ENCODE results near the gene FAM20B.

The FAM20B gene

DNA sequence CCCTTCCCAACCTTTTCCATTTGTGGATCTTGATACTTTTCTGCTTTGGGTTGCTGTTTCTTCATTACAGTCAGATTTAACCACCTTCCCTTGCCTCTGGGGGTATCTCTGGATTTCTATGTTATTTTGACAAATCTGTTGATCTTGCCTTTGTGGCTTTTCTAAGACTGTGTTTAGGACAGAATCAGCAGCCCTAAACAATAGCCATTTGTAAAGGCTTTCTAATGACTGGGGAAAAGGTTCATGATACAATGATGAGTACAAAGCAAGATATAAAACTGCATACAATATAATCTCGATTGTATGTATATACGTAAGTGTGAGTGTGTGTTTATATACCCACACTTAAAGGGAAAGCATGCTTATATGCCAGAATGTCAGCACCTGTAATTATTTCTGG, 27.8 kb downstream of the FAM20B start:
- no peak for DNase-seq

DNA sequence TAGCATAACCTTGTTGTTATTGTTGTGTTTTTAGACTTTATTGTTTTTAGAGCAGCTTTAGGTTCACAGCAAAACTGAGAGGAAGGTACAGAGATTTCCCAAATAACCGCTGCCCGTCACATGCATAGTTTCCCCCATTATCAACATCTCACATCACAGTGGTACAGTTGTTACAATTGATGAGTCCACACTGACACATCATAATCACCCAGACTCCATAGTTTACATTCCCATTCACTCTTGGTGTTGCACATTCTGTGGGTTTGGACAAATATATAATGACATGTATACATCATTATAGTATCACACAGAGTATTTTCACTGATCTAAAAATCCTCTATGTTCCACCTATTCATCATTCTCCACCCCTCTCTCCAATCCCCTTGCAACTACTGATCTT, 30.2 kb downstream of the FAM20B start:
- DNase-seq: no peak

DNA sequence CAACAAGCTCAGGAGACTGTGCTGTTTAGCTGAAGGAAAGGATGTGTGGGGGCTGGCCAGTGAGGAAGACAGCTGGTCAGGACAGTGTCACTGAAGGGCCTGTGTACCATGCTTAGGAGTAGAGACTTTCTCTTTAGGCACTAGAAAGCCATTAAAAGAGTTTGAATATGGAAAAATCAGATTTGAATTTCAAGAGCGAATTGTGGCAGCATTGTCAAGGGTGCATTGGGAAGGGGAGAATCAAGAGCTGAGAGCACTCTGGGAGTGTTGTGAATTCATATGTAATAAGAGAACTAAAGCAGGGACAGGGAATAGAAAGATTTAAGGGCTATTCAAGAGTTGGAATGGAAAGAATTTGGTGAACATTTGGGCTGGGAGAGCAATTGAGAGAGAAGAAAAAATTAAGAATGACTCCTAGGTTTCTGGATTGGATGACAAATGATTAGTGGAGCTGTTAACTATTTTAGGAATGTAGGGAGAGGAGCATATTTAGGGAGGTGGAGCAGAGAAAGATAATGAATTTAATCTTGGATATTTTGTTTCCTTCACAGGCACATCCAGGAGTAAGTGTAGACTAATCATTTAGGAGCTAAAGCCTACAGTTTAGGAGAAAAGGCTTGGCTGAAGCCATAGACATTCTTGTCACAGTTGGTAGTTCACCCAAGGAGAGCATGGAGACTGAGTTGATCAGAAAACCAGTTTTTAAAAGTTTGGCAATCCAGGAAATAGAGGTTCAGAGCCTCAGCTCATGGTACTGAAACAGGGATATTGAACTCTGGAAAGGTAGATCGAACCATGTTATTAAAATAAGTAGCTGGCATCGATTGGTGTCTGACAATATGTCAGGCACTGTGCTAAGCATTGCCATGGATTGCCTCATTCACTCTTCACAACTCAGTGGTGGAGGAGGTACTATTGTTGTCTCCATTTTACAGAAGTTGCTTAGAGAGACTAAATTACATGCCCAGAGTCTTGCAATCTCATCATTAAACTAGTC, 33.1 kb downstream of the FAM20B start:
- DNase-seq: no peak

DNA sequence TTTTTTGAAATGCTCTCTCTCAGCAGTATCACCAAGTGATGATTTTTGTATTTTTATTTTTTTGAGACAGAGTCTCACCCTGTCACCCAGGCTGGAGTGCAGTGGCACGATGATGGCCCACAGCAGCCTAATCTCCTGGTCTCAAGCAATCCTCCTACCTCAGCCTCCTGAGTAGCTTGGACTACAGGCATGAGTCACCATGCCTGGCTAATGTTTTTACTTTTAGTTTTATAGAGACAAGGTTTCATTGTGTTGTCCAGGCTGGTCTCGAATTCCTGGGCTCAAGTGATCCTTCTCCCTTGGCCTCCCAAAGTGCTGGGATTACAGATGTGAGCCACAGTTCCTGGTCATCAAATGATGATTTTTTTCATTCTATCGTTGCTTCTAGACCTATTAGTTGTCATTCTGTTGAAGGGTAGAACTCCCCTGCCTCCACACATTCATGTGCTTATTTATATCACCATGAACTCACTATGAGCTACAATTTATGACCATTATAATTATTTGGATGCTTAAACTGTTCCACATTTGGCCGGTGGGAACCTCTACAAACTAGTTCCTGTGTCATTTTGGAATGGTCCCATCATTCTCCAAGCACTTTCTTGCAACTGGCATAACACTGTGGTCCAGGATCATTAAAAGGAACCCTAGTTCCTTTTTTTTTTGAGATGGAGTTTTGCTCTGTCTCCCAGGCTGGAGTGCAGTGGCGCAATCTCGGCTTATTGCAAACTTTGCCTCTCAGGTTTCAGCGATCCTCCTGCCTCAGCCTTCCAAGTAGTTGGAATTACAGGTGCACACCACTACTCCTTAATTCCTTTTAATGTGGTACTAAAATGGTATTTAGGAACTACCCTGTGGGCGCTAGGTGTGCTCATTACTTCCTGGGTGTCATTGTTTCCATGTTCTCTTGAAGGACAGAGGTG, 35.9 kb downstream of the FAM20B start:
- DNase-seq: no peak

DNA sequence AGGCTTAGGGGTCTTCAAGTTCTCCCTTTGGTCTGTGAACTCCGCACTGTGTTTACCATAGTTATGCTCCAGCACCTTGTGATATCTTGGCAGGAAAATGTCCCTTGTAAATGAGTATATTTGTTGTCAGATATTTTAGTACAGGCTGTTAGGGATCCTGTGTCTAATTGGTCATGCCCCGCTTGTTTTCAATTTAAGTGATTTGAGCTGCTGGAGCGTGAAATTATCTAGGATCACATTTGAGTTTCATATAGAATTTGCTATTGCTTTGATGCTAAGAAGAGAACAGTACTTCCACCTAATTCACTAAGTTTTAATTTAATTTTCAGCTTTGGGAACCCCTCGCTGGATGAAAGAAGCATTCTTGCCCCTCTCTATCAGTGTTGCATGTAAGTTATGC, 40.8 kb downstream of the FAM20B start:
- DNase-seq: no peak

DNA sequence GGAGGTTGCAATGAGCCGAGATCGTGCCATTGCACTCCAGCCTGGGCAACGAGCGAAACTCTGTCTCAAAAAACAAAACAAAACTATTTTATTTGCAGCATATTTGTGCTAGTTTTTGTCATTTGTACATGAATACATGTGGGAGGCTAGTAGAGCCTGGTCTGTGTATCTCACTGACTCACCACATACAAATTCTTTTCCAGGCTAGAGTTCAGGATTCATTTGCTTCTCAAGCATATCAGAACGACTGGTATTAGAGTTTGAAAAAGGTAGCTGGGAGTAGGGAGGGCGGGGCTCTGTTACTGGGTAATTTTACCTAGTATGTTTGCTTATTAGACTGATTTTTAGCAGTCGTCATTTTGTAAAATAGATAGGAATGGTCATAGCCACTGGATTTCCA, 51.7 kb downstream of the FAM20B start:
- no peak for DNase-seq

DNA sequence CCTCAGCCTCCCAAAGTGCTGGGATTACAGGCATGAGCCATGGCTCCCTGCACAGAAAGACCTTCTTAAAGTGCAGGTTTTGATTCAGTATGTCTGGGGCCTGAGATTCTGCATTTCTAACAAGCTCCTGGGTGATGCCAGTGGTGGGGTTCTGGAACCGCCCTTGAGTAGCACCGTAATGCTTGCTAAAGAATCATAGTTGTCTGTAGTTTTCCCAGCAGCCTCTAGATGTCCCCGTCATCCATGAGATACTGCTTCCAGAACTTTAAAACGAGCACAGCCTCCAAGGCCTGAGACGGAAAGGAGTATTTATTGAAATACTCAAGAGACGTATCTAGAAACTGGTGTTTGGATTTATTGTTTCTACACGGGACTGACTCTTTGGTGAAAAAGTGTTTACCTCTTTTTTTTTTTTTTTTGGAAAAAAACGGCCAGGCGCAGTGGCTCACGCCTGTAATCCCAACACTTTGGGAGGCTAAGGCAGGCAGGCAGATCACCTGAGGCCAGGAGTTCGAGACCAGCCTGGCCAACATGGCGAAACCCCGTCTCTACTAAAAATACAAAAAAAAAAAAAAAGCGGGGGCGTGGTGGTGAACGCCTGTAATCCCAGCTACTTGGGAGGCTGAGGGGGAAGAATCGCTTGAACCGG, 53.5 kb downstream of the FAM20B start:
- DNase-seq: peak; percentile 60

DNA sequence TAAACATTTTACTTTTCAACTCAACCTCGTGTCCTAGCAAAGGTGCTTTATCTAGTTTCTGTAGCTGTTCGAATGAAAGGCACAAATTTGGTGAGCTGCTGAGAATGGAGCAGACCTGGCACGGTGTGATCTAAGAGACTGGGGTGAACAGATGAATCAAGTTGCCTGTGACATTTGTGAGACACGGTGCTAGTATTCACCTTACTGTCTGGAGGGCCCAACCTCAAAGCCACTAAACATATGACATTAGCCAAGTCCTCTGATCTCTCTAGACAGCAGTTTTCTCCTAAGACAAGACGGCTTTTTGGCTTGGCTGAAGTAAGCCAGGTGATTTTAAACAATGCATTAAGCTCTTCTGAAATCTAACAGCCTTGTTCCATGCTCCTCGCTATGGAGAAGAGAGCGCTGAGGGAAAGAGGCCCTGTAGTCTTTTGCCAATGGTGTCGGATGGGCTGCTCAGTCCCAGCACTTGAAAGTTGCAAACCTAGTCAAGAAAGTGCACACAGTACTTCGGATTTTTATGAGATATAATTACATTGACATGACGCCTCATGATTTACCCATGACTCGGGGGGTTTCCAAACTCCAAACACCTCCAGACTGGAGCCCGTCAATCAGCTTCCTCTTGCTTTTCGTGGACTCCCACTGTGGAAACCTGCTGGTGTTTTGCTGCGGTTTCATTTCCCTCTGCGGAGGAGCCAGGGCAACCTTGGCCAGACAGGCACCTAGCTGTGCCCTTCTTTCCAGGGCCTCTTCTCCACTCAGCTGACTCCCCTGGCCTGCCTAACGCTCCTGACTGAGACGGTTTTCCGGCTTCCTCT, 55.4 kb downstream of the FAM20B start:
- DNase-seq: no peak

DNA sequence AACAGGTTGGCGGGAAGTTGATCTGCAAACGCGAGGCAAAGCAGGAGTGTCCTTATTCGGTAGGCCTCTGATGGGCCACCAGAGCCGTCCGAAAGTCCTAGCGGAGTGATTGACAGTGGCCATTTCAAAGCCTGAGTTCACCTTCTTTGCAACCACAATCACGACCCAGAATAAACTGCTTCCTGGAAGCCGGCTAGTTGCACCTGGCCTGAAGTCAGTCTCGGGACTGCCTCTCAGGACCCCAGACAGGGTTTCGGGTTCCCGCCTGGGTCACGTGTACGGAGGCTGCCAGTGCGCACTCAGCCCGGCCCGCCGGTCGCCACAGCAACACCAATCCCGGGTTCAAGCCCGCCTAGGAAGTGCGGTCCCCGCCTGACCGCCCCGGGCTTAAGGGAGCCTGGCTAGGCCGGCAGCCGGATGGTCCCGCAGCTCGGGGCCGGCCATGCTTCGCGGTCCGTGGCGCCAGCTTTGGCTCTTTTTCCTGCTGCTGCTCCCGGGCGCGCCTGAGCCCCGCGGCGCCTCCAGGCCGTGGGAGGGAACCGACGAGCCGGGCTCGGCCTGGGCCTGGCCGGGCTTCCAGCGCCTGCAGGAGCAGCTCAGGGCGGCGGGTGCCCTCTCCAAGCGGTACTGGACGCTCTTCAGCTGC, 56.1 kb downstream of the FAM20B start, which contains the start of gene TOR3A:
Gene TOR3A (plus strand): TSS at position 384 of the 646 bp plus-strand sequence. CDS start 59 bp downstream, at position 443.
- peak; percentile 92 for DNase-seq

DNA sequence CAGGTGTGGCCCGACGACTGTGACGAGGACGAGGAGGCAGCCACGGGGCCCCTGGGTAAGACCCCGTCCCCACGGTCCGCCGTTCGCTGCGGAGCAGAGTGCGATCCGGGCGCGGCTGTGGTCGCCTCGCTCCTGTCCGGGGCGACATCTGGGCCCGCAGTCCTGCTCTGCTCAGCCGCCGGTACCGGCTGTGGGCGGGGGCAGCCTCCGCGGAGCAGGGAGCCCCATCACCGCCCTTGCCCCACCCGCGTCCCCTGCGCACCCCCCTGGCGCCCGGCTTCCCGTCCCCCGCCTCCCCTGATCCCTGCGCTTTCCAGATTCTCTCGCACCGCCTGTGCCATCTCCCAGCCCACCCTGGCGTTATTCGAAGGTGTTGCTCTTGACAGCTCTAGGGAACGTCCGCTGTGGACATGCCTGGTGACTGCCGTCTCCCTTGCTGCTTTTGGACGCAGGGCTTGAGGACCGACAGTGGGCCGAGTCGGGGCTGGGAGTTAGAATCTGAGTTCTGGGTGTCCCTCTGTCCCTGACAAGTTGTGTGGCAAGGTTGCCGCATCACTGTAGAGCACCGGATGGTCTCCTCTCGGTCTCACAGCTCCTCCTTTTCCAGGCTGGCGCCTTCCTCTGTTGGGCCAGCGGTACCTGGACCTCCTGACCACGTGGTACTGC, 56.8 kb downstream of the FAM20B start:
- peak; percentile 59 for DNase-seq

DNA sequence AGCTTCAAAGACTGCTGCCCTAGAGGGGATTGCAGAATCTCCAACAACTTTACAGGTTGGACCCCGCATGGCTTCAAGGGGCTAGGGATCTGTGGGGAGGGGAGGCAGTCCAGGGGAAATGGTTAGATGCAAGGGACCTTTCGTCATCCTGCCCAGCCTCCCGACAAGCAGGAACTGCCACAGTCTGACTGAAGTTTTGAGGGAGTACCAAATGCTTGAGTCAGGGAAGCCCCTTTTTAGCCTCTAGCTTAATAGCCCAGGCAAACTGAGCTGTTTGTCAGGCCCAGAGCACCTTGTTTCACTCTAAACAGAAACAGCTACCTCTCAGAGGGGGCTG, 57.3 kb downstream of the FAM20B start:
- no peak for DNase-seq

DNA sequence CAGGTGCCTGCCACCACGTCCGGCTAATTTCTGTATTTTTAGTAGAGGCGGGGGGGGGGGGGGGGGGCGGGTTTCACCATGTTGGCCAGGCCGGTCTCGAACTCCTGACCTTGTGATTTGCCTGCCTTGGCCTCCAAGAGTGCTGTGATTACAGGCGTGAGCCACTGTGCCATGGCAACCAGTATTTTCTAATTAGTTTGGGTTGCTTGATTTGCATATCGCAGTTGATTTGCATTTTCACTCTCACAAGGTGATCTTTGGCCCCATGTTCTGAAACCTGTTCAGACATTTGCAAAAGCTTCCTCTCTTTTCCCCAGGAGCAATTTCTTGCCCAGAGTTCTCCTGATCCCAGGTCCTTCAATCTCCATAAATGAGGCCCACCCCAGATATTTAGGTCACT, 57.8 kb downstream of the FAM20B start:
- DNase-seq: no peak

DNA sequence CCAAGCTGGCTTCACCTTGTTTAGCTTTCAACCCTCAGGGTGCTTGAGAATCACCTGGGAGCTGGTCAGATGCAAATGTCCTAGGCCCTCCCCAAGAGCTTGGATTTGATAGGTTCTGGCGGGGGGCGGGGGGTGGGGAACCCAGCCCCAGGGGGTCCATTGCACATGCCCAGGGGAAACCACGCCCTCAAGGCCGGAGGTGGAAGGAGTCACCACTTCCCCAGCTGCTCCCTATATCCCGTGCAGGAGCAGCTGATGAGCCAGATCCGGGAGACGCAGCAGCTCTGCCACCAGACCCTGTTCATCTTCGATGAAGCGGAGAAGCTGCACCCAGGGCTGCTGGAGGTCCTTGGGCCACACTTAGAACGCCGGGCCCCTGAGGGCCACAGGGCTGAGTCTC, 62.0 kb downstream of the FAM20B start:
- peak; percentile 34 for DNase-seq

DNA sequence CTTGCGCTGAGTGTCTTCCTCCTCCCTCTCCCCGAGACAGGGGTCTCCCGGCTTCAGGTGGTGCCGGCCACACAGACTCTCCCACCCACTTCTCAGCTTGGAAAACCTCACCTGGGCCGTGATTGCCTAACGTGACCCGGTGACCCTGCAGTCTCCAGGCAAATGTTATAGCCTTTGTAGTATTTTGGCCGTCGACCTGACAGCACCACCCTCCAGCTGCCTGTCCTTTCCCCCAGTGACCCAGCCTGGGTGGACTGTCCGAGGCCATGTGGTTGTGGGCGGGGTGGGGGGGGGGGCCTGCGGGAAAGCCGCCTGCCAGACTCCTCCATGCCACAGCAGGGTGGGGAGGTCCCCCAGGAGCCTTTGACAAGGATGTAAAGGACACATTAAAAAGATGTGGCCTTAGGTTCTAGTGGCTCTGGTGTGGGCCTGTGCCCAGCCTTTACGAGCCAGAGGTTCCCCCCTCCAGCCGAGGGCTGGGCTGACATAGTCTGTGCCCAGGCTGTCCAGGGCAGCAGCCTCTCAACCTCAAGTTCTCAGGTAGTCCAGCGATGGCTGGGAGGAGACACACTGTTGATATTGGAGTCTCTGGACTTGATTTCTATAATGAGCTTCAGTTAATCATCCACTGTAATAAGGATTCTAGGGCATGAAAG, 64.3 kb downstream of the FAM20B start:
- no peak for DNase-seq

DNA sequence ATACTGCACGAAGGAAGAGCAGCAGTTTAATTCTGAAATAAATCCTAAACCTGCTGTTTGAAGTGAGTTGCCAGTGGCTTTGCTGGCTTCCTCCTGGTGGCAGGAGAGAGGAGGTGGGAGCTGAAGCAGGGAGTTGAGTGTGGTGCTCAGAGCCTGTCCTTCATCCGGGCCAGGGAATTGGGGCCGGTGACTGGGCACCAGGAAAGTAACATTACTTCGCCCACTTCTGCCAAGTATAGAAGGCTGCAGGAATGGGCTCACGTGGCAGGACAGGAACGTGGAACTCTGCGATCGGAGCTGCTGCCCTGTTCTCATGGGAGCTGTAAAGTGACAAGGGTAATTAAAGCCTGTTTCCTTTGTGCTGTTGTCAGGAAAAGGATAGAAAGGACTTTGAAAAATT, 64.8 kb downstream of the FAM20B start:
- DNase-seq: no peak

DNA sequence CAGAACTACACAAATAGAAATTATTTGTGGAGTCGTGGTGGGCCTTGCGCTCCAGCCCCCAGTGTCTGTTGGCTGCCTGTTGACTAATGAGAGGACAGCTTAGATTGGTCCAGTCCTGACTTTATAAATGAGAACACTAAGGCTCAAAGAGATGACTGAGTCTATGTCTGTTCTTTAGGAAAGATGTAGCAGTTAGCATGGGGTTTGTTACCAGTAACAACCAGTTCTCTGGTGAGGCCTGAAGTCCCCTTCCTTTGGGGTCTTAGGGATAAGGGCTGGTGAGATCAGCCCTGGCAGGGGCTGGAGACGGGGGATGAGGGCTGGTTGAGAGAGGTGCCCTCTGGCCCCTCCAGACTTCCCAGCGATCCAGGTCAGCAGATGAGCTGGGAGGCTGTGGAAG, 65.2 kb downstream of the FAM20B start:
- no peak for DNase-seq

DNA sequence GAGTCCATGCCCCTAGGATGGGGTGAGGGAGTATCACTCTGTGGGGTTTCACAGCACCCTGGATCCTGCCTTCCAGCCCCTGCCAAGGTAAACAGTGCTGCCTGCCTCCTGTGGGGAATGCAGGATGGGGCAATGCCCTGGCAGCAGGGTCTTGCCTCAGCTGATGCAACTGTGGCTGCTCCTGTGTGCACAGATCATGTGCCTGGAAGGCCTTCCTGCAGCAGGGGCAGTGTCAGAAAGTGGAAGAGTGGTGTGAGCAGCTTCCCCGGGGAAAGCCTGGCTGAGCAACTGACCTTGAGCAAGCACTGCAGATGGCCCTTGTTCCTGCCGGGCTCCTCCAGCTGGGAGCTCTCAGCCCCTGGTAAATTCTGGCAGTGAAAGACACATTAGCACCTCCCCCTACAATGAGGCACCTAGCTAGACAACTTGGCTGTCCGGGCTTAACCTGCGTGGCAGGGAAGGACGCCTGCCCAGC, 66.0 kb downstream of the FAM20B start:
- DNase-seq: no peak

DNA sequence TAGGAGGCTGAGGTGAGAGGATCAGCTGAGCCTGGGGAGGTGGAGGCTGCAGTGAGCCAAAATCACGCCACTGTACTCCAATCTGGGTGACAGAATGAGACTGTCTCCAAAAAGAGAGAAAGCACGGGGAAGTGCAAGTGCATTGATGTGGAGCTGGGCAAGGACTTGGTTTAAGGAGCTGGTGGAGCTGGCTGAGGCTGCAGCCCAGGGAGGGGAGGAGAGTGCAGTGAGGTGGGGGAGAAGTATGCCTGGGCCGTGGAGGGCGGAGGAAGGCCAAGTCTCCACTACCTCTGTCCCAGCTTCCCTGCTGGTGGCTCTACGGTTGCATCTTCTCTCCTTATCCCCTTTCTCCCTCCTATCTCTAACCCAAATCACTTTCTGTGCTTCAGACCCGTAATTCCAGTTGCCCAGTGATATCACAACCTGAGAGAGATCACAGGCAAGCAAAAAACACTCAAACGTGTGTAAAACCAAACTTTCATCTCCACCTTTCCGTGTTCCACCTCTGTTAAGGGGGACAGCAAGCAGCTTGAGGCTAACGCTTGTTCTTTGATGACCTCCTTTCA, 67.3 kb downstream of the FAM20B start:
- no peak for DNase-seq

DNA sequence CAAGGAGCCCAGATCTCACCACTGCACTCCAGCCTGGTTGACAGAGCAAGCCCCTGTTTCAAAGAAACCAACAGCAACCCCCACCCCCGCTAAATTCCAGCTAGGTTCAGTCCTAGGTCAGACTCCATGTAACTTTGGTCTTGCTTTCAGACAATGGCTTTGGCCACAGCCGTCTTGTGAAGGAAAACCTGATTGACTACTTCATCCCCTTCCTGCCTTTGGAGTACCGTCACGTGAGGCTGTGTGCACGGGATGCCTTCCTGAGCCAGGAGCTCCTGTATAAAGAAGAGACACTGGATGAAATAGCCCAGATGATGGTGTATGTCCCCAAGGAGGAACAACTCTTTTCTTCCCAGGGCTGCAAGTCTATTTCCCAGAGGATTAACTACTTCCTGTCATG, 69.1 kb downstream of the FAM20B start:
- DNase-seq: no peak

DNA sequence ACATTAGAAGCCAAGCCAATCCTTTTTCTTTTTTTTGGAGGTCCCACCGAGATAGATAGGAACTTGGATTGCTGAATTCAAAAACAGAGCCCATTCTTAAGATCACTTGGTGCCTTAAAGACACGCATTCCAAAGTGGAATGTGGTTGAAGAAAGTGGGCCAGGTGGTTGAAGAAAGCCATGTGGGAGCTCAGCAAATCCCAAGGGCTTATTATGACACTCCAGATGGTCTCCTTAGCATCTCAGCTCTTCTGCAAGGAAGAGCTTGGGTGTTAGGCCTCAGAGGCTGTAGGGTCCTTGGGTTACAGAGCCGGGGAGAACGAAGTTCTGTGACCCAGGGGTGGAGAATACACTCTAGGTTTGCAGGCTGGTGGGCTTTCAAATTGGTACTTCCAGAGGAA, 69.7 kb downstream of the FAM20B start:
- DNase-seq: no peak
